Astrocyte of the cerebellum (primary cell): ENCODE data around the gene OR2T1.
"Not testable (repeated sequence)": the region's sequence is repeated elsewhere in the genome, so short reads cannot be mapped to it uniquely, and the experiment has no call there.

ENCODE experiments used
- DNase-seq: peaks from one replicate; pipeline ENCODE4 v3.0.0-alpha.2; 2011; ENCODE audit warnings: low read depth
- H3K4me3 ChIP-seq: 2 replicates; pipeline ENCODE4 v1.5.1; 2011; ENCODE audit warnings: mild to moderate bottlenecking, low read depth, low read length, moderate library complexity
- in situ Hi-C: cut with HindIII; loops from 2 replicates; pipeline ENCODE4 v1.10.0; 2017; ENCODE audit warnings: low sequenced_read_pairs

OR2T1 gene

GRCh38 chr1:248445399-248445798 lies 42.6 kb downstream of the OR2T1 start, which contains the start of gene OR2T2:
OR2T2 (plus strand) TSS chr1:248445637; CDS start chr1:248452798, 7,161 bp downstream.
- H3K4me3 ChIP-seq, in situ Hi-C loops, DNase-seq: not testable (repeated sequence)

GRCh38 chr1:248448409-248449074 lies 45.7 kb downstream of the OR2T1 start:
- in situ Hi-C loops, H3K4me3 ChIP-seq, DNase-seq: not testable (repeated sequence)

- H3K4me3 ChIP-seq, in situ Hi-C loops, DNase-seq: not testable (repeated sequence)
Observed at GRCh38 chr1:248449821-248450465, 47.1 kb downstream of the OR2T1 start.

- H3K4me3 ChIP-seq, in situ Hi-C loops, DNase-seq: not testable (repeated sequence)
Observed at GRCh38 chr1:248450466-248451145, 47.8 kb downstream of the OR2T1 start.

- in situ Hi-C loops, H3K4me3 ChIP-seq, DNase-seq: not testable (repeated sequence)
Observed at GRCh38 chr1:248453619-248454018, 50.8 kb downstream of the OR2T1 start.

GRCh38 chr1:248455045-248455444 lies 52.2 kb downstream of the OR2T1 start:
- in situ Hi-C loops, DNase-seq, H3K4me3 ChIP-seq: not testable (repeated sequence)

GRCh38 chr1:248456635-248457034 lies 53.8 kb downstream of the OR2T1 start:
- in situ Hi-C loops, H3K4me3 ChIP-seq, DNase-seq: not testable (repeated sequence)
